H1 (cell line): ENCODE measurements around the gene RO60. TPM values are rescaled to one million over a fixed set of nuclear protein-coding genes. Genes with fewer than 3 reads are reported as not detected.

Experiments used
- CTCF ChIA-PET: fragments of 300-600 bp; sonication (Branson Sonifier 250); formaldehyde crosslinking; loops from one replicate; lab custom pipeline; 2021; ENCODE audit not compliant: partially characterized antibody; lab: Charles Lee
- POLR2A ChIA-PET: fragments of 300-600 bp; sonication (Branson Sonifier 250); formaldehyde crosslinking; loops from one replicate; lab custom pipeline; 2021; ENCODE audit warnings: inconsistent platforms; ENCODE audit not compliant: partially characterized antibody; lab: Charles Lee
- DNase-seq, 2 experiments: peaks; one replicate each; pipeline versions ENCODE4 v3.0.0 to v3.0.0-alpha.2; 2010 to 2022; ENCODE audit warnings: low spot score in 2 of 2, low read depth in 1 of 2, mixed read lengths in 1 of 2
- FAIRE-seq: peaks from 2 replicates; lab custom pipeline; 2011; peaks lifted over from hg19 to GRCh38; lab: Jason Lieb, UNC
- H2AFZ ChIP-seq: 2 replicates; pipeline ENCODE4 v1.8.1; 2012; ENCODE audit warnings: low read length, inconsistent platforms
- H2AK5ac ChIP-seq: 2 replicates; pipeline ENCODE4 v1.6.1; 2013; ENCODE audit warnings: low read depth, low read length
- H2BK120ac ChIP-seq: replicated peaks from 2 replicates; pipeline ENCODE3; 2013; ENCODE audit warnings: low read depth, low read length, inconsistent platforms
- H2BK12ac ChIP-seq: 2 replicates; pipeline ENCODE4 v1.6.1; 2013; ENCODE audit warnings: low read depth, low read length
- H2BK15ac ChIP-seq: 2 replicates; pipeline ENCODE4 v1.6.1; 2013; ENCODE audit warnings: low read length
- H2BK20ac ChIP-seq: 2 replicates; pipeline ENCODE4 v1.6.1; 2013; ENCODE audit warnings: low read length
- H2BK5ac ChIP-seq: 2 replicates; pipeline ENCODE4 v1.6.1; 2013; ENCODE audit warnings: low read depth, low read length
- H3K14ac ChIP-seq: 2 replicates; pipeline ENCODE4 v1.6.1; 2013; ENCODE audit warnings: inconsistent platforms; ENCODE audit not compliant: insufficient read length
- H3K18ac ChIP-seq: 2 replicates; pipeline ENCODE4 v1.6.1; 2013; ENCODE audit warnings: low read length; ENCODE audit errors: extremely low read depth
- H3K23ac ChIP-seq: 2 replicates; pipeline ENCODE4 v1.6.1; 2013; ENCODE audit warnings: inconsistent platforms; ENCODE audit not compliant: insufficient read length
- H3K23me2 ChIP-seq: 2 replicates; pipeline ENCODE4 v1.6.1; 2013; ENCODE audit warnings: low read depth, low read length
- H3K27ac ChIP-seq: 2 replicates; pipeline ENCODE4 v1.6.1; 2011; ENCODE audit warnings: low read depth, low read length, inconsistent platforms
- H3K27me3 ChIP-seq, 4 experiments: replicated peaks in 1 of 4; 1 replicate in 1 of 4; 2 replicates in 3 of 4; pipeline versions ENCODE4 v1.6.1 to v1.8.1; 2011 to 2013; ENCODE audit warnings: low read length in 3 of 4, mild to moderate bottlenecking in 3 of 4, inconsistent platforms in 2 of 4, mixed read lengths in 2 of 4, moderate library complexity in 1 of 4; ENCODE audit not compliant: control insufficient read depth in 3 of 4, insufficient read depth in 3 of 4; ENCODE audit errors: extremely low read depth in 1 of 4
- H3K36me3 ChIP-seq, 4 experiments: 2 replicates each; pipeline versions ENCODE4 v1.6.1 to v1.8.1; 2011 to 2013; ENCODE audit warnings: mild to moderate bottlenecking in 4 of 4, low read length in 3 of 4, moderate library complexity in 2 of 4, control low read depth in 1 of 4, inconsistent platforms in 1 of 4; ENCODE audit not compliant: insufficient read depth in 4 of 4, control insufficient read depth in 2 of 4
- H3K4ac ChIP-seq: replicated peaks from 2 replicates; pipeline ENCODE3; 2013; ENCODE audit warnings: low read length, low read depth, mixed read lengths, inconsistent platforms; ENCODE audit not compliant: insufficient read length
- H3K4me1 ChIP-seq, 4 experiments: replicated peaks in 1 of 4; 1 replicate in 1 of 4; 2 replicates in 3 of 4; pipeline versions ENCODE4 v1.6.1 to v1.8.1; 2011 to 2013; ENCODE audit warnings: low read length in 3 of 4, inconsistent platforms in 2 of 4, mixed read lengths in 1 of 4; ENCODE audit not compliant: insufficient read depth in 4 of 4, control insufficient read depth in 3 of 4
- H3K4me2 ChIP-seq, 2 experiments: 2 replicates each; pipeline versions ENCODE4 v1.6.1 to v1.8.1; 2011 to 2013; ENCODE audit warnings: low read depth in 2 of 2, low read length in 2 of 2, control low read depth in 1 of 2, inconsistent platforms in 1 of 2, mild to moderate bottlenecking in 1 of 2; ENCODE audit not compliant: insufficient read depth in 1 of 2
- H3K4me3 ChIP-seq, 4 experiments: fragments of 200-600, 300-600 bp in 1 of 4; sonication (generic), shearing (Covaris generic), sonication (Bioruptor Twin) in 1 of 4; 2 replicates each; pipeline versions ENCODE4 v1.5.1 to v1.8.1; 2011 to 2016; ENCODE audit warnings: low read length in 4 of 4, low read depth in 3 of 4, control low read depth in 2 of 4, inconsistent platforms in 2 of 4, mild to moderate bottlenecking in 2 of 4, mixed read lengths in 1 of 4, moderate library complexity in 1 of 4; ENCODE audit not compliant: insufficient read depth in 2 of 4; ENCODE audit errors: extremely low read depth in 1 of 4
- H3K56ac ChIP-seq: replicated peaks from 2 replicates; pipeline ENCODE3; 2013; ENCODE audit warnings: low read depth, mild to moderate bottlenecking, mixed read lengths, low read length, inconsistent platforms; ENCODE audit not compliant: insufficient read length
- H3K79me1 ChIP-seq: 2 replicates; pipeline ENCODE4 v1.6.1; 2013; ENCODE audit warnings: low read depth, low read length, control low read depth
- H3K79me2 ChIP-seq, 2 experiments: 2 replicates each; pipeline versions ENCODE4 v1.6.1 to v1.8.1; 2012 to 2013; ENCODE audit warnings: low read length in 2 of 2, mild to moderate bottlenecking in 2 of 2, inconsistent platforms in 1 of 2; ENCODE audit not compliant: insufficient read depth in 2 of 2, control insufficient read depth in 1 of 2
- H3K9ac ChIP-seq, 4 experiments: replicated peaks in 1 of 4; 1 replicate in 1 of 4; 2 replicates in 3 of 4; pipeline versions ENCODE4 v1.6.1 to v1.8.1; 2011 to 2013; ENCODE audit warnings: low read depth in 3 of 4, low read length in 3 of 4, control low read depth in 2 of 4, mild to moderate bottlenecking in 2 of 4, moderate library complexity in 2 of 4, inconsistent platforms in 1 of 4; ENCODE audit errors: extremely low read depth in 1 of 4
- H3K9me3 ChIP-seq, 2 experiments: 2 replicates each; pipeline versions ENCODE4 v1.6.1 to v1.8.1; 2012 to 2013; ENCODE audit warnings: mild to moderate bottlenecking in 2 of 2, moderate library complexity in 2 of 2, control low read depth in 1 of 2, inconsistent platforms in 1 of 2, low read depth in 1 of 2, low read length in 1 of 2, mixed read lengths in 1 of 2; ENCODE audit not compliant: insufficient read depth in 2 of 2
- H4K20me1 ChIP-seq, 2 experiments: replicated peaks in 1 of 2; 2 replicates each; pipeline versions ENCODE3 to v1.8.1; 2011 to 2013; ENCODE audit warnings: inconsistent platforms in 2 of 2, low read length in 2 of 2, mild to moderate bottlenecking in 1 of 2; ENCODE audit not compliant: insufficient read depth in 2 of 2, control insufficient read depth in 1 of 2
- H4K5ac ChIP-seq: 2 replicates; pipeline ENCODE4 v1.6.1; 2013; ENCODE audit warnings: low read length, low read depth, mixed read lengths, inconsistent platforms; ENCODE audit not compliant: insufficient read length
- H4K8ac ChIP-seq: 2 replicates; pipeline ENCODE4 v1.8.0; 2013; ENCODE audit warnings: mild to moderate bottlenecking, moderate library complexity, low read length, inconsistent platforms; ENCODE audit not compliant: insufficient read depth; ENCODE audit errors: extremely low read depth
- H4K91ac ChIP-seq: replicated peaks from 2 replicates; pipeline ENCODE3; 2013; ENCODE audit warnings: low read length, mixed read lengths, inconsistent platforms; ENCODE audit not compliant: insufficient read length
- ASH2L ChIP-seq: fragments of 200-600, 300-600 bp; sonication (generic); IDR thresholded peaks from one replicate; pipeline ENCODE4 v1.7.1; 2017; ENCODE audit warnings: low read length
- BACH1 ChIP-seq: IDR thresholded peaks from 2 replicates; pipeline ENCODE4 v1.6.1; 2012; ENCODE audit warnings: low read length, improper control_type of control experiment
- CBX5 ChIP-seq: fragments of 300-800, 300-1000 bp; sonication (generic); IDR thresholded peaks from 2 replicates; pipeline ENCODE4 v1.7.1; 2016; ENCODE audit warnings: antibody characterized with exemption, low read length, low read depth
- CTBP2 ChIP-seq: IDR thresholded peaks from 2 replicates; pipeline ENCODE4 v1.7.0; 2011; ENCODE audit warnings: borderline replicate concordance, mild to moderate bottlenecking, moderate library complexity, mixed read lengths, low read length; ENCODE audit not compliant: insufficient read depth, insufficient read length
- GABPA ChIP-seq: IDR thresholded peaks from 2 replicates; pipeline ENCODE4 v1.6.1; 2011; ENCODE audit warnings: mild to moderate bottlenecking, low read length, moderate library complexity, borderline replicate concordance; ENCODE audit not compliant: insufficient read depth
- HDAC6 ChIP-seq: IDR thresholded peaks from one replicate; pipeline ENCODE4 v1.7.1; 2012; ENCODE audit warnings: low read depth, mild to moderate bottlenecking, inconsistent platforms, low read length, moderate library complexity
- JUN ChIP-seq: IDR thresholded peaks from 2 replicates; pipeline ENCODE4 v1.6.1; 2011; ENCODE audit warnings: low read depth, mild to moderate bottlenecking, improper control_type of control experiment, low read length
- KDM5A ChIP-seq: fragments of 200-600 bp; IDR thresholded peaks from 2 replicates; pipeline ENCODE4 v1.7.1; 2012; ENCODE audit warnings: mild to moderate bottlenecking, low read length, inconsistent platforms, mixed read lengths
- NANOG ChIP-seq: IDR thresholded peaks from 2 replicates; pipeline ENCODE4 v1.6.1; 2011; ENCODE audit warnings: low read length, low read depth, mild to moderate bottlenecking, inconsistent platforms; ENCODE audit not compliant: insufficient read depth, poor library complexity, severe bottlenecking
- PHF8 ChIP-seq: fragments of 200-600 bp; sonication (generic); conservative IDR thresholded peaks from 2 replicates; pipeline ENCODE4 v1.7.1; 2012; ENCODE audit warnings: low read depth, mild to moderate bottlenecking, inconsistent platforms, low read length, moderate library complexity
- POLR2A ChIP-seq, 2 experiments: IDR thresholded peaks; 1 replicate in 1 of 2; 2 replicates in 1 of 2; pipeline ENCODE4 v1.6.1; 2011; ENCODE audit warnings: low read depth in 2 of 2, low read length in 2 of 2, mild to moderate bottlenecking in 2 of 2; ENCODE audit errors: control extremely low read depth in 1 of 2
- TAF1 ChIP-seq: IDR thresholded peaks from 2 replicates; pipeline ENCODE4 v1.6.1; 2011; ENCODE audit warnings: mild to moderate bottlenecking, low read depth, low read length
- WGBS, 2 experiments: shearing (Covaris generic) in 1 of 2; methylation state at CpG; one replicate each; pipeline versions ENCODE4 v1.1.6 to v1.1.7; 2013 to 2015; ENCODE audit warnings: low lambda C conversion rate in 2 of 2, mixed read lengths in 2 of 2, inconsistent platforms in 1 of 2, low coverage in 1 of 2, missing lambda C conversion rate in 1 of 2; ENCODE audit not compliant: insufficient replicate concordance in 2 of 2, insufficient coverage in 1 of 2, insufficient read length in 1 of 2; ENCODE audit errors: extremely low coverage in 1 of 2, missing lambda C conversion rate in 1 of 2; 5-methylcytosine and 5-hydroxymethylcytosine counted together
- polyA plus RNA-seq, 7 experiments: library from polyadenylated mRNA; depleted of rRNA in 3 of 7; stranded (reverse) in 5 of 7; unstranded in 2 of 7; fragments of >200 nt in 5 of 7; fragments of 200-250 nt in 2 of 7; gene quantifications; 1 replicate in 5 of 7; 2 replicates in 1 of 7; 4 replicates in 1 of 7; pipeline versions ENCODE4 v1.2.1 to v1.2.3, GENCODE V29; 2011 to 2013; ENCODE audit warnings: missing spikeins in 2 of 7, mixed read lengths in 2 of 7
- total RNA-seq: library from RNA; stranded (reverse); fragmentation: NEBNext Ultra II Directional; extraction: Animal tissue kit (Norgen Biotek cat#: 25700); gene quantifications from 2 replicates; pipeline ENCODE4 v1.2.1, GENCODE V29; 2021
- TF ChIP-seq, protein P1 (sequence below): IDR thresholded peaks from 2 replicates; pipeline ENCODE4 v1.6.1; 2012; ENCODE audit warnings: low read length, inconsistent platforms

Gene RO60
- total and polyA plus RNA-seq, 2 of the 8 experiments (the other 6 are each of a cell fraction or from before 2014, with no cell fraction given): 13.6 to 103 TPM

DNA sequence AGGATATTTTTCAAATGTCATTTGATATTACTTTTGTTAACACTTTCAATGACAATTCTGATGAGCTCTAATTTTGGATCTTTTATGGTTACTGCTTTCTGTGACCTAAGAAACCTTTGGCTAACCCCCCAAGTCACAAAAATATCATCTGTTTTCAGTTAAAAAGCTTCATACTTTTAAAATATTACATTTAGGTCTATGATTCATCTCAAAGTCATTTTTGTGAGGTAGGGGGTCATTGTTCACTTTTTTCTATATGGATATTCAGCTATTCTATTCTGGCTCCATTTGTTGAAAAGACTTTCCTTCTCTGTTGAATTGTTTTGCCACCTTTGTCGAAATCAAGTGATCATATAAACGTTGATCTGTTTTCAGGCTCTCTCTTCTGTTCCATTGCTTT lies 45.0 kb upstream of the RO60 start:
- ChIA-PET POLR2A (interaction anchor here (1.1 to 1.3 kb wide), 2 partner anchors 11 to 206 kb away, joined by 3 read pairs; partner anchors contain the start of gene RGS2), CTCF (interaction anchor here (0.7 to 3.3 kb wide), 10 partner anchors 9 to 537 kb away, joined by 3 to 13 read pairs (median 4); no protein-coding TSS in a partner anchor)
- no peaks in the 10 kb centered on the region for H3K23me2 ChIP-seq
- H3K23ac ChIP-seq: no peak overlapping the region
- WGBS, 2 experiments: 76% methylated on average over 2 of the region's 2 CpGs; no CpG with 5 or more reads in 1 of the 2 experiments
- H3K27me3 ChIP-seq: peaks cover 0 to 1% (median 0%) of the 10 kb centered on the region in 4 experiments; a peak in 1 of 7 replicates
- H3K14ac ChIP-seq: no peak overlapping the region
- H4K20me1 ChIP-seq: no peaks in the 10 kb centered on the region
- no peak overlapping the region for H2BK20ac ChIP-seq
- no peaks in the 10 kb centered on the region; the same call in 1 of the 2 replicates for H3K79me1 ChIP-seq
- no peak overlapping the region for H4K91ac ChIP-seq
- no peak overlapping the region for H3K4me3 ChIP-seq
- no peak overlapping the region for H4K5ac ChIP-seq
- no peaks in the 10 kb centered on the region for H3K79me2 ChIP-seq
- no peaks in the 10 kb centered on the region for H3K4me1 ChIP-seq
- no peak overlapping the region for H2AK5ac ChIP-seq
- no peaks in the 10 kb centered on the region; a peak in 1 of 8 replicates for H3K36me3 ChIP-seq
- FAIRE-seq (no peak), DNase-seq (no peak)
- no peak overlapping the region for H4K8ac ChIP-seq
- H3K4me2 ChIP-seq: no peak overlapping the region
- H3K9ac ChIP-seq: no peak overlapping the region
- no peak overlapping the region for H2AFZ ChIP-seq
- no peak overlapping the region for H2BK12ac ChIP-seq
- no peak overlapping the region for H2BK120ac ChIP-seq
- no peak overlapping the region for H3K18ac ChIP-seq
- H2BK15ac ChIP-seq: no peak overlapping the region
- H3K56ac ChIP-seq: no peak overlapping the region
- no peak overlapping the region for H2BK5ac ChIP-seq
- no peaks in the 10 kb centered on the region for H3K9me3 ChIP-seq
- no peak overlapping the region for H3K27ac ChIP-seq
- no peak overlapping the region for H3K4ac ChIP-seq
- TF ChIP-seq BACH1 (no peak), CBX5 (no peak), PHF8 (no peak), NANOG (no peak), KDM5A (no peak), POLR2A (IDR thresholded peaks at IDR 0.05; ENCODE audit: control extremely low read depth in 1 of 2, low read depth in 2 of 2, low read length in 2 of 2) (no peak), CTBP2 (no peak), GABPA (no peak), JUN (no peak), HDAC6 (no peak), TAF1 (no peak), ASH2L (no peak)
- TF ChIP-seq, protein P1, sequence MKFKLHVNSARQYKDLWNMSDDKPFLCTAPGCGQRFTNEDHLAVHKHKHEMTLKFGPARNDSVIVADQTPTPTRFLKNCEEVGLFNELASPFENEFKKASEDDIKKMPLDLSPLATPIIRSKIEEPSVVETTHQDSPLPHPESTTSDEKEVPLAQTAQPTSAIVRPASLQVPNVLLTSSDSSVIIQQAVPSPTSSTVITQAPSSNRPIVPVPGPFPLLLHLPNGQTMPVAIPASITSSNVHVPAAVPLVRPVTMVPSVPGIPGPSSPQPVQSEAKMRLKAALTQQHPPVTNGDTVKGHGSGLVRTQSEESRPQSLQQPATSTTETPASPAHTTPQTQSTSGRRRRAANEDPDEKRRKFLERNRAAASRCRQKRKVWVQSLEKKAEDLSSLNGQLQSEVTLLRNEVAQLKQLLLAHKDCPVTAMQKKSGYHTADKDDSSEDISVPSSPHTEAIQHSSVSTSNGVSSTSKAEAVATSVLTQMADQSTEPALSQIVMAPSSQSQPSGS: no peak
